Lower leg skin (tissue), 3 donors: ENCODE results near the gene ROR2.

Experiments used
- POLR2A ChIP-seq, 2 donors: fragments of 450-650 bp; IDR thresholded peaks; one replicate each; pipeline ENCODE4 v1.6.1; 2016 to 2017; ENCODE audit warnings: antibody characterized with exemption in 2 of 2, mild to moderate bottlenecking in 1 of 2, moderate library complexity in 1 of 2
- TF ChIP-seq, protein P1 (sequence below), 3 donors: fragments of 450-650 bp; IDR thresholded peaks; one replicate each; pipeline ENCODE4 v1.5.1; 2016; ENCODE audit warnings: antibody characterized with exemption in 3 of 3, mild to moderate bottlenecking in 3 of 3, moderate library complexity in 2 of 3

DNA sequence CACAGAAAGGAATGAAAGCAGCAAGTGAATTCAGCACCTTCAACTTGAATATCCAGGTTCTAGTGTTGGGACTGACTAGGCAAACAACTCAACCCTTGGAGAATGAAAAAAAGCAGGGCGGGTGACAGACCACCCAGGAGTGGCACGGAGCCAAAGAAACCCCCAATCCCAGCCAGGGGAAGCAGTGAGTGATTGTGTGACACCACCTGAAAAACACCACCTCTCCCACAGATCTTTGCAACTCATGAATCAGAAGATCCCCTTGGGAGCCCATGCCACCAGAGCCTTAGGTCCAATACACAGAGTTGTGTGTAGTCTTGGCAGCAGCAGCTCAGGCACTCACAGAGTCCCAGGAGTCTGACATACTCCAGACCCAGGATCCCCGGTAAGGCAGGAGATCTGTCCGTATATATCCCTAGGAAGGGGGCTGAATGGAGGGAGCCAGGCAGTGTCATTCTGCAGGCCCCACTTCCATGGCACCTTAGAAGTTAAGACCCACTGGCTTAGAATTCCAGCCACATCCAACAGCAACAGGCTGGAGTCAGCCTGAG is 22.1 kb upstream of the ROR2 start:
- TF ChIP-seq, protein P1, sequence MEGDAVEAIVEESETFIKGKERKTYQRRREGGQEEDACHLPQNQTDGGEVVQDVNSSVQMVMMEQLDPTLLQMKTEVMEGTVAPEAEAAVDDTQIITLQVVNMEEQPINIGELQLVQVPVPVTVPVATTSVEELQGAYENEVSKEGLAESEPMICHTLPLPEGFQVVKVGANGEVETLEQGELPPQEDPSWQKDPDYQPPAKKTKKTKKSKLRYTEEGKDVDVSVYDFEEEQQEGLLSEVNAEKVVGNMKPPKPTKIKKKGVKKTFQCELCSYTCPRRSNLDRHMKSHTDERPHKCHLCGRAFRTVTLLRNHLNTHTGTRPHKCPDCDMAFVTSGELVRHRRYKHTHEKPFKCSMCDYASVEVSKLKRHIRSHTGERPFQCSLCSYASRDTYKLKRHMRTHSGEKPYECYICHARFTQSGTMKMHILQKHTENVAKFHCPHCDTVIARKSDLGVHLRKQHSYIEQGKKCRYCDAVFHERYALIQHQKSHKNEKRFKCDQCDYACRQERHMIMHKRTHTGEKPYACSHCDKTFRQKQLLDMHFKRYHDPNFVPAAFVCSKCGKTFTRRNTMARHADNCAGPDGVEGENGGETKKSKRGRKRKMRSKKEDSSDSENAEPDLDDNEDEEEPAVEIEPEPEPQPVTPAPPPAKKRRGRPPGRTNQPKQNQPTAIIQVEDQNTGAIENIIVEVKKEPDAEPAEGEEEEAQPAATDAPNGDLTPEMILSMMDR (IDR thresholded peaks at IDR 0.05) = no peak
- TF ChIP-seq POLR2A (IDR thresholded peaks at IDR 0.05) = no peak
